Immature natural killer cell (primary cell): ENCODE data around the gene SCAMP4. TPM values are rescaled to one million over a fixed set of nuclear protein-coding genes. Genes with fewer than 3 reads are reported as not detected.

Experiments
- DNase-seq, 3 donors: peaks; one replicate each; pipeline ENCODE4 v3.0.0; 2022; ENCODE audit warnings: mixed read lengths in 1 of 3
- H3K27ac Mint-ChIP-seq, 6 donors: one replicate each; pipeline ENCODE4 v1.8.0; 2020; ENCODE audit warnings: mixed read lengths in 6 of 6, mild to moderate bottlenecking in 5 of 6, inconsistent platforms in 4 of 6, moderate library complexity in 3 of 6
- H3K27me3 Mint-ChIP-seq, 3 donors: one replicate each; pipeline ENCODE4 v1.8.0; 2020 to 2021; ENCODE audit warnings: low read depth in 3 of 3, mild to moderate bottlenecking in 3 of 3, mixed read lengths in 3 of 3, moderate library complexity in 3 of 3, inconsistent platforms in 1 of 3
- H3K36me3 Mint-ChIP-seq, 3 donors: one replicate each; pipeline ENCODE4 v1.8.0; 2020; ENCODE audit warnings: mixed read lengths in 3 of 3, inconsistent platforms in 2 of 3, mild to moderate bottlenecking in 2 of 3
- H3K4me1 Mint-ChIP-seq, 2 donors: one replicate each; pipeline ENCODE4 v1.8.0; 2020; ENCODE audit warnings: inconsistent platforms in 2 of 2, mild to moderate bottlenecking in 2 of 2, mixed read lengths in 2 of 2, moderate library complexity in 1 of 2
- H3K4me3 Mint-ChIP-seq, 5 donors: one replicate each; pipeline ENCODE4 v1.8.0; 2020; ENCODE audit warnings: mild to moderate bottlenecking in 5 of 5, mixed read lengths in 5 of 5, inconsistent platforms in 3 of 5, moderate library complexity in 3 of 5
- H3K9me3 Mint-ChIP-seq, 6 donors: one replicate each; pipeline ENCODE4 v1.8.0; 2020; ENCODE audit warnings: mild to moderate bottlenecking in 6 of 6, mixed read lengths in 6 of 6, inconsistent platforms in 4 of 6, moderate library complexity in 3 of 6
- polyA plus RNA-seq, 3 donors: library from polyadenylated mRNA; unstranded; fragments of 300-500 nt; fragmentation: Illumina TruSeq; gene quantifications; one replicate each; pipeline ENCODE4 v1.2.3, GENCODE V29; 2021

Gene SCAMP4, protein sequence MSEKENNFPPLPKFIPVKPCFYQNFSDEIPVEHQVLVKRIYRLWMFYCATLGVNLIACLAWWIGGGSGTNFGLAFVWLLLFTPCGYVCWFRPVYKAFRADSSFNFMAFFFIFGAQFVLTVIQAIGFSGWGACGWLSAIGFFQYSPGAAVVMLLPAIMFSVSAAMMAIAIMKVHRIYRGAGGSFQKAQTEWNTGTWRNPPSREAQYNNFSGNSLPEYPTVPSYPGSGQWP
- polyA plus RNA-seq = 10 to 100 TPM in 2 of 3 donors, 1 to 10 TPM in 1; 7.6 to 31.9 (median 22.6) TPM

DNA sequence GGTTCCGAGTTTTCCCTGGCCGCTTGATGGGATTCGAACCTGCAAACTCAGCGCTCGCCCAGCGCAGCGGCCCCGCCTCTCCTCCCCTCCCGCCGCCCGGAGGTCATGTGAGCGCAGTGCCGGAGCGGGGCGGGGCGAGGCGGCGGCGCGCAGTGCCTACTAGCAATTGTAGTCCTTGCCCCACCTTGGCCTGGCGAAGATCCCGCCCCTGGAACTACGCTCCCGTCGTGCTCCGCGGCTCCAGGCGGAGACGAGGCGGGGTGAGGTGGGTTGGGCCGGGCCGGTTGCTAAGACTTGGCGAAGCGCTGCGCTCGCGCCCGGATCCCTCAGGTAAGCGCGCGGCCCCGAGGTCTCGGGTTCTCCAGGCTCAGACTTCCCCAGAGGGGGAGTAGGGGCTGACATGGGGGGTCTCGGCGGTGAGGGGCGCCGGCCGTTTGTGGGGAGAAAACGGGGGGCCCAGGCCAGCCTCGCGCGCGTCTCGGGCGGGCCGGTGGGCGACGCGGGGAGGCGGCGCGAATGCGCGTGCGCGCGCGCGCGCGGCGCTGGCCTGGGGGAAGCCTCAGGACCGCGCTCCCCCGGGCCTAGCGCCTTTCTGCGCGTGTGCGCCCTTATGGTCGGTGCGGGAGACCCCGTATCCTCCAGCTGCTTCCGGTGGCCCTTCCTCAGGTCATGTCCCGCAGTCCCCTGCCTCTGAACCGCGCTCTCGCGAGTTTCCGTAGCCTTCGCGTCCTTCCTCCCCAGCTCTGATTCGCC lies at the start of gene SCAMP4, which contains the start of gene ADAT3:
SCAMP4 (plus strand) TSS at position 290 of the 753 bp plus-strand sequence. CDS start 9,621 bp downstream, outside the sequence.
ADAT3 (plus strand) TSS at position 290 of the 753 bp plus-strand sequence. CDS start 6,649 bp downstream, outside the sequence.
- H3K36me3 Mint-ChIP-seq = peaks cover 0 to 2% (median 0%) of the 10 kb centered on the region in 3 donors
- H3K4me1 Mint-ChIP-seq = peaks cover 33 to 41% of the 10 kb centered on the region in 2 donors

DNA sequence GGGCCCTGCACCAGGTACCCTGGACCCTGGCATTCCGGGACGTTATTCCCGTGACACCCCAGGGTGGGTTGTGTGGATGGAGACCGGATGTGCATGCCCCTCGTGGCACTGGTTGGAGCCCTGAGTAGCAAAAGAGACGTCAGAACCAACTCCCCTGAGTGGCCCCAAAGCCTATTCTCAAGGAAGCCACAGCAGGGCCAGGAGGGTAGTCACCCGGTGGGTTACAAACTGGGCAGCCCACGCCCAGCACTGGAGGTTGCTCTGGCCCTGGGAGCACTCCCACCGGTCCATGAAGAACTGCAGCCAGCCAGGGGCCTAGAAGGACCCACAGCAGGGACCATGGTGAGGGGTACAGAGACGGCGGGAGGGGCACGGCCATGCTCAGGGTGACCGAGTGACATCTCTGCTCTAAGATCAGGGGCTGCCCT lies 49.4 kb upstream of the SCAMP4 start:
- DNase-seq = peak; percentile 35 to 49 (median 49)
- Mint-ChIP-seq H3K4me1 (peaks cover 22 to 43% of the 10 kb centered on the region in 2 donors), H3K27ac (peak overlapping the region; percentile 84 to 94 (median 92))

More for the DNA sequence above, at the start of gene SCAMP4, which contains the start of gene ADAT3:
- DNase-seq = peak; percentile 96 to 98 (median 98)
- Mint-ChIP-seq H3K27me3 (peaks cover 6 to 13% (median 7%) of the 10 kb centered on the region in 3 donors), H3K4me3 (peak within 1 kb of the TSS; percentile 91 to 95 (median 92)), H3K9me3 (no peaks in the 10 kb centered on the region), H3K27ac (peak within 1 kb of the TSS; percentile 78 to 96 (median 93))

DNA sequence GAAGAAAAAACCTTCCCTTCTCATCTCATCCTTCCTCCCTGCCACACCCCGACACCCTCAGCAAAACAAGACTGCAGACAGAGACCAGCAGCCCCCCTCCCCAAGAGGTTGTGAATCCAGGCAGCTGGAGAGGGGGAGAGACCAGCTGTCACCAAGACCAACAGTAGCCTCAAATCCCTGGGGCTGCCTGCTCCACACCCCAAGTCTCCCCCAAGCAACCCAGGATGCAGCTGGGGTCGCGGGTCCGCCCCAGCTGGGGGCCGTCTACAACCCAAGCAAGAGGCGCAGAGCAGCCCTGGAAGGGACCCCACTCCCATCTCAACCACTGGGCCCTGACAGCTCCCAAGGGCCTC lies 48.9 kb upstream of the SCAMP4 start:
- Mint-ChIP-seq H3K27me3 (peaks cover 7 to 41% (median 13%) of the 10 kb centered on the region in 3 donors), H3K4me3 (peak overlapping the region; percentile 79 to 86 (median 84)), H3K27ac (peak overlapping the region; percentile 84 to 94 (median 92)), H3K4me1 (peaks cover 27 to 43% of the 10 kb centered on the region in 2 donors), H3K36me3 (no peaks in the 10 kb centered on the region), H3K9me3 (peaks cover 0 to under 1% (median 0%) of the 10 kb centered on the region in 6 donors)
- DNase-seq = no peak

More for the DNA sequence above, 49.4 kb upstream of the SCAMP4 start:
- Mint-ChIP-seq H3K36me3 (no peaks in the 10 kb centered on the region), H3K4me3 (peak overlapping the region; percentile 79 to 86 (median 84)), H3K27me3 (peaks cover 6 to 39% (median 16%) of the 10 kb centered on the region in 3 donors), H3K9me3 (no peaks in the 10 kb centered on the region)

DNA sequence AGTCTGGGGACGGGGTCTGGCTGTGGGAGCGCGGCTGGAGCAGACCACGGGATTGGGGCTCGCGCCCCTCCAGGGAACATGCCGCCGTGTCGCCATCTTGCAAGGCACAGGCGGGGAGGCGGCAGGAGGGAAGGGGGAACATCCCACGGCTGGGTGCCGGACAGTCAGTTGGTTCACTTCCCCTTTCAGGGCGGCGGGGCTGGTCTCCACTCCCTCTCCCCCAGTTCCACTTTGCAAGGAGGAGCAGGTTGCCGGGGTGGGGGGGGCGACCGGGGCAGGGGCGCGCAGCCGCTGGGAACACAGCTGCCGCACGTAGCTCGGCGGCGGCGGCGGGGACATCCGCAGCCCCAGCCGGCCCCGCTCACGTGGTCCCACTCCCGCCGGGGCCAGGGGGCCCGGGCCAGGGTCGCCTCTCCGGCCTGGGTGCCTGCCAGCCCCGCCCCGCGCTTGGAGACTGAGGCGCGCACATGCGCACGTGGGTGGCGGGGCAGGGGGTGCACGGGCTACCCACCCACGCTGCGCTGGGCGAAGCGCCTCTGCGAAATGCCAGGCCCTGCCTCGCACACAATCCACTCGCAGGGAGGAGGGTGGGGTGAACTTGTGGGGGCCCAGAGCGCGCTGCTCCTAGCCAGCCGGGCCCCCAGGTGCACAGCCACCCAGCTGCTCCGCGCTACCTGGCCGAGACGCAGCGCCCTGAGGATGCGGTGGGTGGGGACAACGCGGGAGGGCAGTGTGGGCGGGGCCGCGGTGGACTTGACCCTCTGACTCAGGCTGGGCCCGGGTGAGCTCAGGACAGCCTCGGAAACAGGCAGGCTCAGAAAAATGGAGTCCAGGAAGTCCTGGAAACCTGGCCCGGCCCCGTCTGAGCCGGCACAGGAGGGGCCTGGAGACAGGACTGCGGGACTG lies 48.2 kb upstream of the SCAMP4 start:
- H3K36me3 Mint-ChIP-seq = no peaks in the 10 kb centered on the region
- peaks cover 0 to 2% (median 0%) of the 10 kb centered on the region in 6 donors for H3K9me3 Mint-ChIP-seq

DNA sequence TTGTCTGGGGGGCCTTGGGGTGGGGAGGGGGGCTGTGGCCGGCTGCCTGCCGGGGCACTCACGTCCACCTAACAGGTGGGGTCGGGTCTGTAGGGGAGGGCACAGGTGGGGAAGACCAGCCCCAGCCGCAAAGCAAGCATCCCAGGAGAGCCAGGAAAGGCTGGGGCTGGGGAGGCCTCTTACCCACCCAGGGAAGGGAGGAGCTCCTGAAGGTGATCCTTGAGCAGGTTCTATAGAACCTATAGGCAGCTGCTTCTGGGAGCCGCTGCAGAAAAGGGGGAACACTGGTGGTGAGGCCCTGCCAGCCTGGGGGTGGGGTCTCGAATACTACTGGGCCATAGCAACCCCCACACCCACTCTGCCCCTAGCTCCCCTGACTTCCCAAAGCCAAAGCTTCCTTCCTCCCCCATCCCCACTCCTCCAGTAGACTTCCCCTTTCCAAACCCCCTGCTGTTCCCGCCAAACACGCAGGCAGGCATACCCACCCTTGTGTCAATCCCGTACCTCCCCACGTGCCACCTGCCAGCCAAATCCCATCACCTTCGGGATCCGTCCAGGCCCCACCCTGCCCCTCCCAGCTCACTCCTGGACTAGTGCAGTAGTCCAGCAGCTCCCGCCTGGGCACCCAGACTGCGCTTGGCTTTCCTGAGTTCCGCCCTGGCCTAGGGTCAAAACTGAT lies 47.4 kb upstream of the SCAMP4 start:
- peaks cover 0 to 2% (median 0%) of the 10 kb centered on the region in 6 donors for H3K9me3 Mint-ChIP-seq
- H3K4me1 Mint-ChIP-seq = peaks cover 39 to 48% of the 10 kb centered on the region in 2 donors
- H3K36me3 Mint-ChIP-seq = no peaks in the 10 kb centered on the region
- DNase-seq = no peak
- H3K27ac Mint-ChIP-seq = peak overlapping the region in 2 of 6 donors; percentile 55 to 76
- H3K27me3 Mint-ChIP-seq = peaks cover 12 to 49% (median 15%) of the 10 kb centered on the region in 3 donors
- H3K4me3 Mint-ChIP-seq = peak overlapping the region; percentile 46 to 77 (median 56)

More for the DNA sequence above, 48.2 kb upstream of the SCAMP4 start:
- peak overlapping the region; percentile 84 to 94 (median 92) for H3K27ac Mint-ChIP-seq
- H3K4me3 Mint-ChIP-seq = peak overlapping the region; percentile 79 to 86 (median 84)
- H3K4me1 Mint-ChIP-seq = peaks cover 33 to 47% of the 10 kb centered on the region in 2 donors
- peaks cover 7 to 47% (median 12%) of the 10 kb centered on the region in 3 donors for H3K27me3 Mint-ChIP-seq
- peak in 2 of 3 donors; percentile 36 to 39 for DNase-seq

DNA sequence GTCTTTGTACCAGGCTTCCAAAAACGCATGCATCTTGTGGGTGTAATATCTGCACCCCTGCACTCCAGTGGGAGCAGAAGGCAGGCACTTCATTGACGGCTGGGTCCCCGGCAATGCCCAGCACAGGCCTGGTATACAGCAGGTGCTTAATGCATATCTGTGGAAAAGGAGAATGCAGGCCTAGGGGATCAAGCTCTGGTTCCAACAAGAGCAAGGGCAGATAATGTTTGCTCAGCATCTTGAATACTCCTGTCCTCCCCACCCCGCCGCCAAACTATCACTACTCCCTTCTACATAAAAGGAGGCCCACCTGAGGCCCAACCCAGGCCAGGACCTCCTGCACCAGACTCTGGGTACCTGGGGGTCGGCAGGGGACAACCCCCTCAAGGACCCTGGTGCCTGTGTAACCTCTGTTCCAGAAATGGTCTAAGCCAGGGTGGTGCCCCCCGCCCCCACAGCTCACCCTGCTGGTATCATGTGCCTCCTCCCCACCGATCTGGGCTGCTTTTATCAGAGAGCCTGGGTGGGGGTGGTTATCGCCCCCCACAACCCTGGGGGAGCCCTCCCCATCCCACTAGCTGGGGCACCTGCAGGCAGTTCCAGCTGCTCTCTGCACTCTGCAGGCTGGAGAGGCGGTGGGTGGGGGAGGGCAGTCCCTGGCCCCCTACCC lies 46.7 kb upstream of the SCAMP4 start:
- Mint-ChIP-seq H3K27ac (peak overlapping the region in 3 of 6 donors; percentile 53 to 67 (median 60)), H3K36me3 (no peaks in the 10 kb centered on the region), H3K4me3 (peak overlapping the region; percentile 25 to 53 (median 46)), H3K9me3 (peaks cover 0 to 2% (median 0%) of the 10 kb centered on the region in 6 donors), H3K27me3 (peaks cover 10 to 41% (median 12%) of the 10 kb centered on the region in 3 donors), H3K4me1 (peaks cover 32 to 42% of the 10 kb centered on the region in 2 donors)
- no peak for DNase-seq

DNA sequence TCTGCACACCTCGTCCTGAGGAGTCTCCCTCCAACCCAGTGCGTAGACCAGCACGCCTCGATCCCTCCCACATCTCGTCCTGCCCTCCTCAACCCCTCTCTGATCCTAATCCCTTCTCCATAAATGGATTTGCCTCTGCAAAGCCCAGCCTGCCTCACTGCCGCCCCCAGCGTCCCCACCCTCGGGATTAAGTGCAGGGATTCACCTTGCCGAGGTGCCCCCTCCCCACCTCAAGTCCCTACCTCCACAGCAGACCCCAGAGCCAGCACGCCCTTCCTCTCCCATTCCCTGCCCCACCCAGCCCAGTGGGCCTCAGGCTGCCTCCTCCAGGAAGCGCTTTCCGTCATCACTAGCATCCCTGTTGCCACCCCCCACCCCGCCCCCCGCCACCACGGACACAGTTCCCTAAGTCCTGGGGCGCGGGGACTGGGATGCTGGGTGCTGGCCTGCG lies 45.8 kb upstream of the SCAMP4 start:
- Mint-ChIP-seq H3K4me3 (peak overlapping the region; percentile 14 to 47 (median 30)), H3K9me3 (peaks cover 0 to 2% (median 0%) of the 10 kb centered on the region in 6 donors), H3K36me3 (no peaks in the 10 kb centered on the region), H3K4me1 (peaks cover 31 to 42% of the 10 kb centered on the region in 2 donors), H3K27me3 (peaks cover 10 to 41% (median 12%) of the 10 kb centered on the region in 3 donors), H3K27ac (peak overlapping the region; percentile 34 to 70 (median 46))
- DNase-seq = no peak

DNA sequence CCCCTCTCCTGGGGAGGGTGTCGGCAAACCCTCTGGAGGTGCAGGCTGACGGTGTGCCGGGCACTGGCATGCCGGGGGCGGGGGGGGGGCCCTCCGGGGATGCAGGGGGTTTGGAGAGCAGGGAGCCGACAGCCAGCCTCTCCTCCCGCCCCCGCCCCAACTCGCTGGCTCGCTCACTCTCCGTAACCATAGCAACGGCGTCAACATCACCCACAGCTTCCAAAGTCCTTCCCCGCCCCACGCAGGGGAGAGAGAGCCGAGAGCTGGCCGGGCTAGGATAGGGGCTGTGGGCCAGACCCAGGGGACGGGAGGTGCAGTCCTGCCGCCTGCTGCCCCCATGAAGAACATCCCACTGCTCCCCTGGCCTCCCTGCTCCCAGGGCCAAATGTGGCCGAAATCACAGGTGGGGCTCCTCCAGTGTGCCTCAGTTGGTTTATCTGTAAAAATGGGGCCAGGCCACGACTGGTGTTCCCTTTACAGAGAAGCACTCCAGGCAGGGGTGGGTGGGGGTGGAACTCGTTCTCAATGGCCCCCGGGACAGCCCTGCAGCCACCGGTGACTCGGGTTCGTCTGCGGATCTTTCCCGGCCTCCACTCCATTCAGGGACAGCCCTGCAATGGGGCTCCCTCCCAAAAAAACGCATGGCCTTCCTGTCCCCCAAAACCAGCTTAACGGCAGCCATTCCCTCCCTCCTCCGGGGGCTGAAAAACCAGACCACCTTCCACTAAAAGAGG lies 45.0 kb upstream of the SCAMP4 start:
- H3K27ac Mint-ChIP-seq = no peak overlapping the region
- peak in 1 of 3 donors; percentile 24 for DNase-seq
- peaks cover 0 to 2% (median 0%) of the 10 kb centered on the region in 6 donors for H3K9me3 Mint-ChIP-seq
- H3K27me3 Mint-ChIP-seq = peaks cover 8 to 41% (median 10%) of the 10 kb centered on the region in 3 donors
- H3K4me3 Mint-ChIP-seq = no peak overlapping the region
- H3K36me3 Mint-ChIP-seq = no peaks in the 10 kb centered on the region
- peaks cover 24 to 36% of the 10 kb centered on the region in 2 donors for H3K4me1 Mint-ChIP-seq

DNA sequence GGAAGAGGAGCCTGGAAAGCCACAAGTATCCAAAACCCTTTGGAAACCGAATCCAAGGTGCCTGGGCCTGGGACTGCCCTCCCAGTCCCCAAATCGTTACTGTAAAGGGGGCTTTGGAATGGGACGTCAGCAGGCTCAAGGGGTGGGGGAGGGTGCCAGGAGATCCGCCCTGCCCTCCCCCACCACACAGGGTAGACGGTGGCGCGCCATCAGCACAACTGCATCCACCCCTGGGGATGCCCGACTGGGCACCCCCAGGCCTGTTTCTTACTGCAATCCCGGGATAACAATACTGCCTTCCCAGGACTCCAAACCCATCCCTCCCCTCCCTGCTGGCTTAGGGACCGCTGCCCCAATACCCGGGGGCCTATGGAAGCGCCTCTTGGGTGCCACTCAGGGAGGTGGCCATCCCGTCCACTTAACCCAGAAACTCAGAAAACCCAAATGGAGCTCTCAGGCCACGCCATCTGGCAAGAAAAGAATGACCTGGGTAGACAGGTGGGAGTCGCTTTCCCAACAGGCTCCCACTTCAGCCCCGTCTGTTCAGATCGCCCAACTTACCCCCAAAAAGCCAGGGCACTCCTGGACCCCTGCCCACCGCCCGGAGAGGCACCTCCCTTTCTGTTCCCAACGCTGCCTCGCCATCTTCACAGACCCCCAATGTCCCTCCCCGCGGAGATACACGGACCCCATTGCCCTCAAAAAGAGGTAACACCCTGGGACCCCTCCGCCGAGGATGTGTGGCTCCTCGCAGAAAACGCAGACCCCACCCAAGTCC lies 44.2 kb upstream of the SCAMP4 start:
- Mint-ChIP-seq H3K4me1 (peaks cover 17 to 36% of the 10 kb centered on the region in 2 donors), H3K27me3 (peaks cover 7 to 35% (median 10%) of the 10 kb centered on the region in 3 donors), H3K9me3 (peaks cover 0 to 2% (median 0%) of the 10 kb centered on the region in 6 donors), H3K4me3 (peak overlapping the region; percentile 89 to 94 (median 91)), H3K36me3 (no peaks in the 10 kb centered on the region), H3K27ac (peak overlapping the region in 5 of 6 donors; percentile 45 to 96 (median 68))
- no peak for DNase-seq

DNA sequence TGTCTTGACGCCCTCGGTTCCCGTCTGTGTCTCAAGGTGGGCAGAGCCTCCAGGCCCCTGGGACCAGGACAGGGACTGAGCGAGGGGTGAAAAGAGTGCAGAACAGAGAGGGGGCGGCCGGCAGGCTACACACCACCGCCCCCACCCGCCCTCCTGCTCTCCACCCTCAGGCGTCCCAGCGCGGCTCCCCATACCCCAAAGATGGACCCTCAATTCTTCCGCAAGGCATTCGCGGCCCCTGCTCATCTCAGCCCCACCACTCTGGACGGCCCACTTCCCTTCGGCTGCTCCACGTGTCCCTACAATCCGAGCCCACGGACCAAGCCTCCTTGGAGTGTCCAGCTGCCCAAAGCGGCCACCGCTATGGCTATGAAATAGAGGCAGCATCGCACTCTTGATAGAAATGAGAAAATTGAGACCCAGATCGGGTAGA lies 43.6 kb upstream of the SCAMP4 start:
- Mint-ChIP-seq H3K4me1 (peaks cover 17 to 32% of the 10 kb centered on the region in 2 donors), H3K9me3 (peaks cover 0 to 2% (median 0%) of the 10 kb centered on the region in 6 donors), H3K36me3 (no peaks in the 10 kb centered on the region), H3K27me3 (peaks cover 7 to 29% (median 10%) of the 10 kb centered on the region in 3 donors), H3K27ac (peak overlapping the region; percentile 80 to 96 (median 87)), H3K4me3 (peak overlapping the region; percentile 89 to 94 (median 91))
- no peak for DNase-seq

DNA sequence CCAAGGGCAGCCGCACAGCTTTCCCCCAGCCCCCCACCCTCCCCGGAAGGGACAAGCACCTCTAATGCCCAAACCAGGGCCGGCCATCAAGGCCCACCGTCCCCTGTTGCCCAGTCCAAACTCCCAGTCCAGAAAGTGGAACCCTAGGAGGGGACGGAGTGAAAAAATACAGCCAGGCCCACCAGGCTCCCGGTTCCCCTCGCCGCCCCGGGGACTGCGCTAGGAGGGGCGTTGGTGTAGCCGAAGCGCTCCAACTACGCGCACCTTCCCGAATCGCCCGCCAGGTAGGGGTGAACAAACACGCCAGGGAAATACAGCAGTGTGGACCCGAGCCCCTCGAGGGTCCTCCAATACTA lies 43.2 kb upstream of the SCAMP4 start:
- Mint-ChIP-seq H3K9me3 (peaks cover 0 to 2% (median 0%) of the 10 kb centered on the region in 6 donors), H3K27me3 (peaks cover 9 to 28% (median 10%) of the 10 kb centered on the region in 3 donors), H3K4me1 (peaks cover 17 to 33% of the 10 kb centered on the region in 2 donors), H3K4me3 (peak overlapping the region; percentile 89 to 94 (median 91)), H3K36me3 (no peaks in the 10 kb centered on the region), H3K27ac (peak overlapping the region; percentile 83 to 96 (median 88))
- DNase-seq = no peak
